ENCODE results near the gene TAS1R2. TPM values are rescaled to one million over a fixed set of nuclear protein-coding genes. Genes with fewer than 3 reads are reported as not detected.
A peak's percentile ranks its signal among the peaks of the same experiment; 100 is the strongest.

The TAS1R2 gene
- total and polyA plus RNA-seq, 10 donors, result not detected

- Histone ChIP-seq H3K36me3 (no peaks in the 10 kb centered on the region), H3K4me3 (no peak overlapping the region), H3K27me3 (replicated peaks in 1 of 7) (peaks cover 0 to 50% (median 19%) of the 10 kb centered on the region in 7 donors), H3K9me3 (peaks cover 0 to 9% (median 2%) of the 10 kb centered on the region in 8 donors), H3K27ac (no peak overlapping the region), H3K4me1 (peaks cover 0 to 5% (median 0%) of the 10 kb centered on the region in 6 donors)
- intact Hi-C loops (cut with DNase I; ENCODE audit: low total_unique reads), result no loop called here
- TF ChIP-seq POLR2AphosphoS5 (IDR thresholded peaks at IDR 0.05), result no peak
- no peak for TF ChIP-seq CTCF (IDR thresholded peaks at IDR 0.05 in 8 of 11, conservative IDR thresholded peaks at IDR 0.05 in 3 of 11)
- no peak for TF ChIP-seq POLR2A (IDR thresholded peaks at IDR 0.05)
- no peak for DNase-seq
- 88 to 91% (median 88%) methylated on average over 6 of the region's 6 CpGs for WGBS, 5 donors
Measured at GRCh38 chr1:18823438-18823837, 36.0 kb downstream of the TAS1R2 start.

- Histone ChIP-seq H3K9me3 (no peaks in the 10 kb centered on the region), H3K27ac (no peak overlapping the region), H3K36me3 (no peaks in the 10 kb centered on the region), H3K4me1 (peaks cover 0 to 5% (median 0%) of the 10 kb centered on the region in 6 donors), H3K4me3 (no peak overlapping the region), H3K27me3 (replicated peaks in 1 of 7) (peaks cover 0 to 49% (median 19%) of the 10 kb centered on the region in 7 donors)
- DNase-seq, result peak; percentile 81
- WGBS, 5 donors, result 46 to 59% (median 48%) methylated on average over 18 to 22 of the region's 22 CpGs
- intact Hi-C loops (cut with DNase I; ENCODE audit: low total_unique reads), result loop anchor here (2.0 kb wide), 1 partner anchor 224 kb away; no protein-coding TSS in a partner anchor
- TF ChIP-seq CTCF (IDR thresholded peaks at IDR 0.05 in 8 of 11, conservative IDR thresholded peaks at IDR 0.05 in 3 of 11) (peak; percentile 38 to 91 (median 81)), POLR2A (IDR thresholded peaks at IDR 0.05) (no peak)
Measured at GRCh38 chr1:18820791-18821641, 38.4 kb downstream of the TAS1R2 start.

DNA sequence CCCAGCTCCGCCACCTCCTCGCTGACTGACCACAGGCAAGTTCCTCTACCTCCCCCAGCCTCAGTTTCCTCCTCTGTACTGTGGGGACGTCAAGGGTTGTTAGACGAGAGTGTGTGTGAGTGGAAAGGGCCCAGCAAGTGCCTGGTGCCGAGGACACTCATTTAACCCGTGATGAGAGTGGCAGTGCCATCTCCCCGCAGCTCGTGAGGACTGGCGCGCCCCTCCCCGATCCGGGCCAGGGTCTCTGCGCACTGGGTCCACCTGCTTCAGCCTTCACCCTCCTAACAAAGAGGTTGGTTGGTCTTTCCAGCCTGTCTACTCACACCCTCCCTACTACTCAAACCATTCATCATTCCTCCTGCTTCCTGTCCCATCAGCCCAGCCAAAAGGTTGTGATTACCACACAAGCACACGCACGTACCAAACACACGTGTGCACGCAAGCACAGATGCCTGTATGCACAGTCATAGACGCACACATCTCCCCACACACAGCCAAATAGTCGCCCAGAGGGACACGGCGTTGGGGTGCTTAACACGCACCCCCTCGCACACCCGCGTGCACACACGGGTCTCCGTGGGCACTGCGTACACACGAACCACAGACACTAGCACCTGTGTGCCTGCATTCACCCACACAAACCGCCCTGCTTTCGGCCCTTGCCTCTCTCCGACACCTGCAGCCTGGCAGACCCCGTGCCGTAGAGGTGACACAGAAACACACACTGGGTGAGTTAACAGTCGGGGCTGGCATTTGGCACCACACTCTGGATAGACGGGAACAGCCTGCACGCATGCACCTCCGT, 39.3 kb downstream of the TAS1R2 start:
- no peak for DNase-seq
- Histone ChIP-seq H3K4me1 (peaks cover 0 to 5% (median 0%) of the 10 kb centered on the region in 6 donors), H3K9me3 (no peaks in the 10 kb centered on the region), H3K27me3 (replicated peaks in 1 of 7) (peaks cover 0 to 54% (median 19%) of the 10 kb centered on the region in 7 donors), H3K4me3 (no peak overlapping the region), H3K36me3 (no peaks in the 10 kb centered on the region), H3K27ac (no peak overlapping the region)
- WGBS, 5 donors, result 68 to 75% (median 69%) methylated on average over 18 to 38 of the region's 38 CpGs
- intact Hi-C loops (cut with DNase I; ENCODE audit: low total_unique reads), result loop anchor here (2.0 kb wide), 1 partner anchor 223 kb away; no protein-coding TSS in a partner anchor
- TF ChIP-seq POLR2AphosphoS5 (IDR thresholded peaks at IDR 0.05) (no peak), CTCF (IDR thresholded peaks at IDR 0.05 in 8 of 11, conservative IDR thresholded peaks at IDR 0.05 in 3 of 11) (no peak), POLR2A (IDR thresholded peaks at IDR 0.05) (no peak)
